Measurements from ENCODE around the gene INO80B.

Gene INO80B

GRCh38 chr2:74491648-74492544 lies 37.0 kb downstream of the INO80B start:
- Histone ChIP-seq H2AFZ (ENCODE audit: insufficient read depth, low read length, poor library complexity) (no peak overlapping the region), H2AK5ac (ENCODE audit: low read length) (no peak overlapping the region), H4K12ac (ENCODE audit: low read depth, low read length) (no peak overlapping the region), H3K4me2 (ENCODE audit: low read length) (no peak overlapping the region), H3K79me2 (ENCODE audit: control insufficient read depth, insufficient read depth, low read length, poor library complexity) (no peaks in the 10 kb centered on the region), H3K18ac (ENCODE audit: low read length) (no peak overlapping the region), H3K4me1 (ENCODE audit: control insufficient read depth in 1 of 2, insufficient read depth in 2 of 2, low read length in 2 of 2) (peaks cover 0 to 5% of the 10 kb centered on the region in 2 experiments), H2BK120ac (ENCODE audit: insufficient read depth, low read length, poor library complexity) (no peak overlapping the region), H3K79me1 (ENCODE audit: low read length) (no peaks in the 10 kb centered on the region), H4K8ac (ENCODE audit: low read depth, low read length) (no peak overlapping the region), H2BK5ac (ENCODE audit: low read depth, low read length, poor library complexity) (no peak overlapping the region), H3K14ac (ENCODE audit: low read length) (no peak overlapping the region), H2BK12ac (ENCODE audit: low read length) (no peak overlapping the region), H3K27ac (ENCODE audit: low read depth, low read length) (no peak overlapping the region), H4K91ac (ENCODE audit: low read depth, low read length) (no peak overlapping the region), H3K36me3 (ENCODE audit: control insufficient read depth in 1 of 2, insufficient read depth in 2 of 2, low read length in 2 of 2) (peaks cover 30 to 40% of the 10 kb centered on the region in 2 experiments), H3K9ac (ENCODE audit: low read length) (no peak overlapping the region), H3K23ac (ENCODE audit: low read length) (no peak overlapping the region), H3K4ac (ENCODE audit: low read depth, low read length) (no peak overlapping the region), H3K4me3 (ENCODE audit: low read depth, low read length) (no peak overlapping the region), H3K27me3 (ENCODE audit: insufficient read depth, low read length) (no peaks in the 10 kb centered on the region), H3K9me3 (ENCODE audit: insufficient read depth, low read depth, low read length) (peaks cover 2% of the 10 kb centered on the region)
- no CpG with 5 or more reads among the region's 12 CpGs for WGBS (ENCODE audit: extremely low coverage, insufficient coverage, insufficient read length)
- no peak for DNase-seq

- H3K4me3 ChIP-seq (ENCODE audit: low read depth, low read length), result no peak overlapping the region
- H3K4me2 ChIP-seq (ENCODE audit: low read length), result no peak overlapping the region
- H2AFZ ChIP-seq (ENCODE audit: insufficient read depth, low read length, poor library complexity), result no peak overlapping the region
- H4K91ac ChIP-seq (ENCODE audit: low read depth, low read length), result no peak overlapping the region
- peaks cover 11 to 12% of the 10 kb centered on the region in 2 experiments for H3K4me1 ChIP-seq (ENCODE audit: control insufficient read depth in 1 of 2, insufficient read depth in 2 of 2, low read length in 2 of 2)
- H3K79me2 ChIP-seq (ENCODE audit: control insufficient read depth, insufficient read depth, low read length, poor library complexity), result no peaks in the 10 kb centered on the region
- H2AK5ac ChIP-seq (ENCODE audit: low read length), result no peak overlapping the region
- H3K36me3 ChIP-seq (ENCODE audit: control insufficient read depth in 1 of 2, insufficient read depth in 2 of 2, low read length in 2 of 2), result peaks cover 30 to 39% of the 10 kb centered on the region in 2 experiments
- no peak overlapping the region for H3K4ac ChIP-seq (ENCODE audit: low read depth, low read length)
- H3K27me3 ChIP-seq (ENCODE audit: insufficient read depth, low read length), result peaks cover 13% of the 10 kb centered on the region
- no peak overlapping the region for H3K14ac ChIP-seq (ENCODE audit: low read length)
- no peak overlapping the region for H3K27ac ChIP-seq (ENCODE audit: low read depth, low read length)
- H3K9ac ChIP-seq (ENCODE audit: low read length), result no peak overlapping the region
- no peak overlapping the region for H4K8ac ChIP-seq (ENCODE audit: low read depth, low read length)
- H3K18ac ChIP-seq (ENCODE audit: low read length), result no peak overlapping the region
- peaks cover 3% of the 10 kb centered on the region for H3K9me3 ChIP-seq (ENCODE audit: insufficient read depth, low read depth, low read length)
- peaks cover 2% of the 10 kb centered on the region for H3K79me1 ChIP-seq (ENCODE audit: low read length)
- H2BK12ac ChIP-seq (ENCODE audit: low read length), result no peak overlapping the region
- no peak overlapping the region for H2BK5ac ChIP-seq (ENCODE audit: low read depth, low read length, poor library complexity)
- no CpG with 5 or more reads among the region's 3 CpGs for WGBS (ENCODE audit: extremely low coverage, insufficient coverage, insufficient read length)
- no peak for DNase-seq
- H2BK120ac ChIP-seq (ENCODE audit: insufficient read depth, low read length, poor library complexity), result no peak overlapping the region
- H4K12ac ChIP-seq (ENCODE audit: low read depth, low read length), result no peak overlapping the region
- H3K23ac ChIP-seq (ENCODE audit: low read length), result no peak overlapping the region
These were observed 38.7 kb downstream of the INO80B start for GRCh38 chr2:74493546-74493945.

GRCh38 chr2:74495440-74495839 lies 40.6 kb downstream of the INO80B start:
- Histone ChIP-seq H2AK5ac (ENCODE audit: low read length) (no peak overlapping the region), H3K79me1 (ENCODE audit: low read length) (peaks cover 3% of the 10 kb centered on the region), H3K4me1 (ENCODE audit: control insufficient read depth in 1 of 2, insufficient read depth in 2 of 2, low read length in 2 of 2) (peaks cover 16 to 18% of the 10 kb centered on the region in 2 experiments), H3K4me2 (ENCODE audit: low read length) (no peak overlapping the region), H3K14ac (ENCODE audit: low read length) (no peak overlapping the region), H3K9ac (ENCODE audit: low read length) (no peak overlapping the region), H2BK5ac (ENCODE audit: low read depth, low read length, poor library complexity) (no peak overlapping the region), H3K18ac (ENCODE audit: low read length) (no peak overlapping the region), H4K91ac (ENCODE audit: low read depth, low read length) (no peak overlapping the region), H2BK12ac (ENCODE audit: low read length) (no peak overlapping the region), H4K8ac (ENCODE audit: low read depth, low read length) (no peak overlapping the region), H3K36me3 (ENCODE audit: control insufficient read depth in 1 of 2, insufficient read depth in 2 of 2, low read length in 2 of 2) (peaks cover 24 to 33% of the 10 kb centered on the region in 2 experiments), H3K9me3 (ENCODE audit: insufficient read depth, low read depth, low read length) (peaks cover 3% of the 10 kb centered on the region), H3K27me3 (ENCODE audit: insufficient read depth, low read length) (peaks cover 32% of the 10 kb centered on the region), H2AFZ (ENCODE audit: insufficient read depth, low read length, poor library complexity) (no peak overlapping the region), H3K79me2 (ENCODE audit: control insufficient read depth, insufficient read depth, low read length, poor library complexity) (no peaks in the 10 kb centered on the region), H3K27ac (ENCODE audit: low read depth, low read length) (no peak overlapping the region), H4K12ac (ENCODE audit: low read depth, low read length) (no peak overlapping the region), H3K23ac (ENCODE audit: low read length) (no peak overlapping the region), H3K4me3 (ENCODE audit: low read depth, low read length) (no peak overlapping the region), H3K4ac (ENCODE audit: low read depth, low read length) (no peak overlapping the region), H2BK120ac (ENCODE audit: insufficient read depth, low read length, poor library complexity) (no peak overlapping the region)
- WGBS (ENCODE audit: extremely low coverage, insufficient coverage, insufficient read length), result no CpG with 5 or more reads among the region's 1 CpG
- DNase-seq, result no peak

GRCh38 chr2:74496997-74497776 lies 42.3 kb downstream of the INO80B start:
- Histone ChIP-seq H2BK12ac (ENCODE audit: low read length) (no peak overlapping the region), H3K18ac (ENCODE audit: low read length) (no peak overlapping the region), H3K79me2 (ENCODE audit: control insufficient read depth, insufficient read depth, low read length, poor library complexity) (no peaks in the 10 kb centered on the region), H3K9ac (ENCODE audit: low read length) (no peak overlapping the region), H2BK120ac (ENCODE audit: insufficient read depth, low read length, poor library complexity) (no peak overlapping the region), H4K91ac (ENCODE audit: low read depth, low read length) (no peak overlapping the region), H3K4me3 (ENCODE audit: low read depth, low read length) (no peak overlapping the region), H4K12ac (ENCODE audit: low read depth, low read length) (no peak overlapping the region), H3K9me3 (ENCODE audit: insufficient read depth, low read depth, low read length) (peaks cover 2% of the 10 kb centered on the region), H3K36me3 (ENCODE audit: control insufficient read depth in 1 of 2, insufficient read depth in 2 of 2, low read length in 2 of 2) (peaks cover 8 to 15% of the 10 kb centered on the region in 2 experiments), H3K27ac (ENCODE audit: low read depth, low read length) (no peak overlapping the region), H3K27me3 (ENCODE audit: insufficient read depth, low read length) (peaks cover 50% of the 10 kb centered on the region), H4K8ac (ENCODE audit: low read depth, low read length) (no peak overlapping the region), H2BK5ac (ENCODE audit: low read depth, low read length, poor library complexity) (no peak overlapping the region), H3K4ac (ENCODE audit: low read depth, low read length) (no peak overlapping the region), H3K4me1 (ENCODE audit: control insufficient read depth in 1 of 2, insufficient read depth in 2 of 2, low read length in 2 of 2) (peaks cover 18% of the 10 kb centered on the region in 2 experiments), H3K23ac (ENCODE audit: low read length) (no peak overlapping the region), H3K14ac (ENCODE audit: low read length) (no peak overlapping the region), H3K79me1 (ENCODE audit: low read length) (peaks cover 3% of the 10 kb centered on the region), H2AK5ac (ENCODE audit: low read length) (no peak overlapping the region), H2AFZ (ENCODE audit: insufficient read depth, low read length, poor library complexity) (no peak overlapping the region), H3K4me2 (ENCODE audit: low read length) (peak overlapping the region; percentile 63)
- no CpG with 5 or more reads among the region's 19 CpGs for WGBS (ENCODE audit: extremely low coverage, insufficient coverage, insufficient read length)
- no peak for DNase-seq
